Activated naive CD8-positive, alpha-beta T cell treated with anti-CD3 and anti-CD28 coated beads for 36 hours (primary cell): ENCODE data around the gene TCF7. TPM values are rescaled to one million over a fixed set of nuclear protein-coding genes. Genes with fewer than 3 reads are reported as not detected.
"Not testable (repeated sequence)": the region's sequence is repeated elsewhere in the genome, so short reads cannot be mapped to it uniquely, and the experiment has no call there.

Source experiments
- DNase-seq: peaks from one replicate; pipeline ENCODE4 v3.0.0; 2021
- H3K27ac Mint-ChIP-seq: one replicate; pipeline ENCODE4 v1.8.0; 2022; ENCODE audit warnings: mild to moderate bottlenecking, moderate library complexity, mixed read lengths
- H3K27me3 Mint-ChIP-seq: one replicate; pipeline ENCODE4 v1.8.0; 2022; ENCODE audit warnings: mild to moderate bottlenecking, mixed read lengths
- H3K36me3 Mint-ChIP-seq: one replicate; pipeline ENCODE4 v1.8.0; 2021; ENCODE audit warnings: mild to moderate bottlenecking, mixed read lengths
- H3K4me1 Mint-ChIP-seq: one replicate; pipeline ENCODE4 v1.8.0; 2021; ENCODE audit warnings: mixed read lengths
- H3K4me3 Mint-ChIP-seq: one replicate; pipeline ENCODE4 v1.8.0; 2022; ENCODE audit warnings: mild to moderate bottlenecking, moderate library complexity, mixed read lengths
- H3K9me3 Mint-ChIP-seq: one replicate; pipeline ENCODE4 v1.8.0; 2022; ENCODE audit warnings: mixed read lengths
- total RNA-seq, 2 experiments: library from RNA; stranded (reverse); gene quantifications; one replicate each; pipeline ENCODE4 v1.2.3, GENCODE V29; 2021

Gene TCF7
- total RNA-seq, 2 experiments from 2014 or later = 66.4 to 68.7 TPM

DNA sequence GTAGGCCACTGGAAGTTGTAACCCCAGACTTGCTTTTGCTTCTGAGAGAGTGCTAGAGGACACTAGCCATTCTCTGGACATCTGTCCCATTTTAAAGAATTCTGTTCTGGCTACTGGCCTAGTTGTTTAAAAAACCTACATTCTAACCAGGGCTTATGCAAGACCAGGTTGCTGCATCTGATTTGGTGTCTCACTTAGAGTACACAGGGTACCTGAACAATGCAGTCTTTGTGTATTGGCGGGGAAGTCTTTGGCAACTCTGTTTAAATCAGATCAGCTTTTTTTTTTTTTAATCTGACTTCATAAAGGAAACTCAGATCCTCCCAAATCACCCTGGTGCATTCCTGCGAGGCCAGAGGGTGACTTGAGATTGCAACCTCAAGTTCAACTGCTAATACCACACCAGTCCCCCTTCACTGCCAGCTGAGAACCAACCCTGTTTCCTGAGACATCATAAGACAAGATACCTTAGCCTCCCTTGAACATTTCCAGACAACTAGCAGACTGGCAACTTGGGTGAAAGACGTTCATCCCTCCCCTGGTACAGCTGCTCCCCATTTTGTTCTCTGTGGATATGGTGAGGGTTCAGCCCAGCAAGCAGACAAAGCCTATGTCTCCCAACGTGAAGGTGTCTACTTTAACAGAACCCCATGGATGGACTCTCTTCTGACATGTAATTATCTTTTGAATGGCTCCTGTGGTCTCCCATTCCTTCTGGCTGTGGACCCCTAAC is 35.3 kb downstream of the TCF7 start:
- H3K9me3 Mint-ChIP-seq = no peaks in the 10 kb centered on the region

GRCh38 chr5:134151723-134152122 is 37.2 kb downstream of the TCF7 start:
- H3K27ac Mint-ChIP-seq = peak overlapping the region; percentile 72
- peaks cover 43% of the 10 kb centered on the region for H3K36me3 Mint-ChIP-seq

More for the DNA sequence above, 35.3 kb downstream of the TCF7 start:
- no peak overlapping the region for H3K4me3 Mint-ChIP-seq
- peaks cover 39% of the 10 kb centered on the region for H3K36me3 Mint-ChIP-seq
- H3K27ac Mint-ChIP-seq = peak overlapping the region; percentile 81
- H3K4me1 Mint-ChIP-seq = peaks cover 59% of the 10 kb centered on the region
- H3K27me3 Mint-ChIP-seq = no peaks in the 10 kb centered on the region
- DNase-seq = no peak

DNA sequence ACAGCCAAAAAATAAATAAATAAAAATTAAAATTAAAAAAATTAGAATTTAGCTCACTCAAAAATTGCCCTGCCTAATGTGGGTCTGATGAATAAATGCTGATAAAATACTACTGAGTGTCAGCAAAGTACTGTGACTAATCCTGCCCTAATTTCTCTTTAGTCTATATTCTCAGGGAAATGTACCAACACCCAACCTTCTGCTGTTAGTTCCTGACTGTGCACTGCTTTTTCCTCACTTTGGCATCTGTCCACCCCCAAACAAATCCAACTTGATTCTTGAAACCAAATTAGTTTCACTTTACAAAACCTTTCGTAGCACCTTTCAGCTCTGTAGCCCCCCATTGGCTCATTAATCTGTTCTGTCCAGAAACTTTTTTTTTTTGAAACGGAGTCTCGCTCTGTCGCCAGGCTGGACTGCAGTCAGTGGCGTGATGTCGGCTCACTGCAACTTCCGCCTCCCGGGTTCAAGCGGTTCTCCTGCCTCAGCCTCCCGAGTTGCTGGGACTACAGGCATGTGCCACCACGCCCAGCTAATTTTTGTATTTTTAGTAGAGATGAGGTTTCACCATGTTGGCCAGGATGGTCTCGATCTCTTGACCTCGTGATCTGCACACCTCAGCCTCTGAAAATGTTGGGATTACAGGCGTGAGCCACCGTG is 37.8 kb downstream of the TCF7 start:
- not testable (repeated sequence) for DNase-seq, H3K9me3 Mint-ChIP-seq, H3K27me3 Mint-ChIP-seq, H3K4me3 Mint-ChIP-seq
- Mint-ChIP-seq H3K27ac (peak overlapping the region; percentile 26), H3K4me1 (peaks cover 56% of the 10 kb centered on the region), H3K36me3 (peaks cover 43% of the 10 kb centered on the region)

More at GRCh38 chr5:134151723-134152122, 37.2 kb downstream of the TCF7 start:
- H3K9me3 Mint-ChIP-seq = no peaks in the 10 kb centered on the region
- no peaks in the 10 kb centered on the region for H3K27me3 Mint-ChIP-seq
- no peak for DNase-seq
- peaks cover 56% of the 10 kb centered on the region for H3K4me1 Mint-ChIP-seq
- no peak overlapping the region for H3K4me3 Mint-ChIP-seq

DNA sequence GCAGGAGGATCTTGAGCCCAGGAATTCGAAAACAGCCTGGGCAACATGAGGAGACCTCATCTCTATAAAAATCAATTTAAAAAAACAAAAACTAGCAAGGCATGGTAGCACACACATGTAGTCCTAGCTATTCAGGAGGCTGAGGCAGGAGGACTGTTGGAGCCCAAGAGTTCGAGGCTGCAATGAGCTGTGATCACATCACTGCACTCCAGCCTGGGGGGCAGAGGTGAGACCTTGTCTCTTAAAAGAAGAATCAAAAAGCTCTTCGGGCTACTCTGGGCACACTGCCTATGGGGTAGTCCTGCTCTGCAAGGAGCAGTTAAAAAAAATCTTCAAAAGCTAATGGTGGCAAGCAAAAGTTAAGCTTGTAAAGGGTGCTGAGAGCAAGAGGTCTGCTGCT is 38.8 kb downstream of the TCF7 start:
- Mint-ChIP-seq H3K4me3 (no peak overlapping the region), H3K4me1 (peaks cover 64% of the 10 kb centered on the region), H3K36me3 (peaks cover 47% of the 10 kb centered on the region), H3K27ac (peak overlapping the region; percentile 35), H3K27me3 (no peaks in the 10 kb centered on the region), H3K9me3 (no peaks in the 10 kb centered on the region)
- no peak for DNase-seq

DNA sequence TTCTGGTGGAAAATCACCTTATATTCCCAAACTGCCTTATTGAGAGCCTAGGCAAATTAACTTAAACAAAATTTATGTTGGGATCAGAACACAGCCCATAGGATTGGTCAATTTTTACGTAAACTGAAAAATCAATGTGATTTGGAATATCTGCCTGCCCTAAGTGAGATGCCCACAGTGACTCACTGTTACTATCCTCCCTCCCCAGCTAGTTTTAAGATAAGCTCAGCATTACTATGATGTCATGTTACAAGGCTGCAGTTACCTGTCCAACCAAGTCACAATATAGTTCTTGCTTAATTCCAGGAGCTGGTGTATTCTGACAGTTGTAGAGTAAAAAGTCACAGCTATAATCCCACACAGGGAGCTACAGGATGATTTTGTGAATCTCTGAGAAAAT is 39.2 kb downstream of the TCF7 start:
- Mint-ChIP-seq H3K9me3 (no peaks in the 10 kb centered on the region), H3K4me1 (peaks cover 65% of the 10 kb centered on the region), H3K27ac (no peak overlapping the region), H3K27me3 (no peaks in the 10 kb centered on the region), H3K36me3 (peaks cover 48% of the 10 kb centered on the region), H3K4me3 (no peak overlapping the region)
- DNase-seq = no peak

DNA sequence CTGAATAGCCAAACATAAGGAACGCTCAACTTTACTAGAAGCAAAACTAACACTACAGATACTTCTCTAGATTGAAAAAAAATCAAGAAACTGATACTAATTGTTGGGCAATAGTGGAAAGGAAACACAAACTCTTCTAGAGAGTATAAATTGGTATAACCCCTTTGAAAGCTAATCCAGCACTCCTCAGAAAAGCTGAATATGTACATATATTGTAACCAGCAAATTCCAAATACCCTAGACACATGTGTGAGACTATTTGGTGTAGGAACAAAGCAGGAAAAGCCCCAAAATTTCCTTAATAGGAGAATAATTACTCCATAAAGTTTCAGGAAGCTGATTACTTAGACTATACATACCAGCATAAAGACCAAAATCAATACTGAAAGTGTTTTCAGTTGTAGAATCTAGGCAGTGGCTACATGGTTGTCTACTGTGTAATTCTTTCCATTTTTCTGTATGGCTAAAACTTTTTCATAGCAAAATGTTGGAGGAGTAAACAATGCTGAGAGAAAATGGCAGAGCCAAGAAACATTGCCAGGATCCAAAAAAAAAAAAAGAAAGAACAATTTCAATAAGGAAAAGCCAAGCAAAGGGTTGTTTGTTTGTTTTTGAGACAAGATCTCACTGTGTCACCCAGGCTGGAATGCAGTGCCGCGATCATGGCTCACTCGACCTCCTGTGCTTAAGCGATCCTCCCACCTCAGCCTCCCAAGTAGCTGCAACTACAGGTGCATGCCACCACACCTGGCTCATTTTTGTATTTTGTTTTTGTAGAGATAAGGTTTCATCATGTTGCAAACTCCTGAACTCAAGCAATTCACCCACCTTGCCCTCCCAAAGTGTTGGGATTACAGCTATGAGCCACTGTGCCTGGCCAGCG is 47.3 kb downstream of the TCF7 start:
- no peak overlapping the region for H3K4me3 Mint-ChIP-seq
- DNase-seq = no peak
- peaks cover 37% of the 10 kb centered on the region for H3K4me1 Mint-ChIP-seq
- H3K27ac Mint-ChIP-seq = peak overlapping the region; percentile 82
- peaks cover 59% of the 10 kb centered on the region for H3K36me3 Mint-ChIP-seq
- H3K27me3 Mint-ChIP-seq = no peaks in the 10 kb centered on the region
- no peaks in the 10 kb centered on the region for H3K9me3 Mint-ChIP-seq

DNA sequence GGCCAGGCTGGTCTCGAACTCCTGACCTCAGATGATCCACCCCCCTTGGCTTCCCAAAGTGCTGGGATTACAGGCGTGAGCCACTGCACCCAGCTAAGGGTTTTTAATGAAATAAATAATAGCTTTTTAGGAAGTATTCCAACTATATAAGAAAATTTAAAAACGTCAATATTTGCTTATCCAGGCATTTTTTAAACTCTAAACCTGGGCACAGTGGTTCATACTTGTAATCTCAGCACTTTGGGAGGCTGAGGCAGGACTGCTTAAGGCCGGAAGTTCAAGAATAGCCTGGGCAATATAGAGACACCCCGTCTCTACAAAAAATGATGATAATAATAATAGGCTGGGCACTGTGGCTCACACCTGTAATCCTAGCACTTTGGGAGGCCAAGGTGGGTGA is 48.1 kb downstream of the TCF7 start:
- Mint-ChIP-seq H3K27ac (no peak overlapping the region), H3K9me3 (no peaks in the 10 kb centered on the region), H3K4me1 (peaks cover 33% of the 10 kb centered on the region), H3K27me3 (no peaks in the 10 kb centered on the region), H3K4me3 (no peak overlapping the region), H3K36me3 (peaks cover 65% of the 10 kb centered on the region)
- DNase-seq = no peak

GRCh38 chr5:134171972-134172371 is 57.5 kb downstream of the TCF7 start:
- Mint-ChIP-seq H3K9me3 (no peaks in the 10 kb centered on the region), H3K4me1 (peaks cover 43% of the 10 kb centered on the region), H3K27me3 (no peaks in the 10 kb centered on the region), H3K36me3 (peaks cover 42% of the 10 kb centered on the region), H3K27ac (no peak overlapping the region), H3K4me3 (no peak overlapping the region)
- DNase-seq = no peak

DNA sequence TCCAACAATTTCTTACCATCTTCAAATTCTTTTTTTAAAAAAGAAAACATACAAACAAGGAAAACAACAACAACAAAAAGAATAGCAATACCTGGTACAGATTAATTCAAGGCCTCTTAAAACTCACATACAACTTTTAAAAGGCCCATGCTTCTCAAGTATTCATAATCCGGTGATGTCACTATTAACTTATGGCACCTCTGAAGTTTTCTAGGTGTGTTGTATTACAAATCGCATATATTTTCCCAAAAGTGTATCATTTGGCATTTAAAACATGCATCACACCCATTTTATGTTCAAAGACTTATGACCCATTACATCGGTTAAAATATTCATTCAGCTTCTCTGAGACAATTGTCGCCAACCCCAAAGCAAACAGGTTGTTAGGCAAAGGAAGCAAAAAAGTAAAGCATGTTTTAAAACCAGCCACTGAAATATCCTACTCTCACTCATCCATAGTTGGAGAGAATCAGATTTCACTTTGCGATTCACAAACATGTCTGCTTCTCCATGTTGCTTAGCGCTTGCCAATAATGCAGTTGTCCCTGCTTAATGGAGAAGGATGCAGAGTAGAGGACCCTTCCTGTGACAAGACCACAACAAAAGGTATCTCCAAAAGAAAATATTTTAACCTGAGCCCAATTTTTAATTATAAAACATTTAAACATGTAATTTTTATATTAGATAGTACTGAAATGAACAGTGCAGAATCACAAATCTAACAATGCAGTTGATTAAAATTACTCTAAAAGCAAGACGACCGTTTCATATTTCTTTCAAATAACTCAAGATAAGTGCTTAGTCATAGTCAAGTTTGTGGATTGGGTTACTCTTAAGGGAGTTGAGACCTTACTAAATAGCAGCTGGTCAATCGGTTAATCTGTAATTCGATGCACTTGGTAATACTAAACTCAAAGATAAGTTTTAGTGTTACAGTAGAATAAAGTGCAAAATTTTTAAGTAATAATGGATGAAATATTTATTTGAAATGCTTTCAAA is 60.7 kb downstream of the TCF7 start:
- DNase-seq = no peak
- H3K36me3 Mint-ChIP-seq = peaks cover 23% of the 10 kb centered on the region

GRCh38 chr5:134175921-134176510 is 61.5 kb downstream of the TCF7 start:
- peak overlapping the region; percentile 94 for H3K27ac Mint-ChIP-seq
- peaks cover 37% of the 10 kb centered on the region for H3K4me1 Mint-ChIP-seq
- no peak for DNase-seq
- peak overlapping the region; percentile 92 for H3K4me3 Mint-ChIP-seq
- peaks cover 23% of the 10 kb centered on the region for H3K36me3 Mint-ChIP-seq
- no peaks in the 10 kb centered on the region for H3K9me3 Mint-ChIP-seq
- H3K27me3 Mint-ChIP-seq = no peaks in the 10 kb centered on the region

More for the DNA sequence above, 60.7 kb downstream of the TCF7 start:
- Mint-ChIP-seq H3K27me3 (no peaks in the 10 kb centered on the region), H3K27ac (peak overlapping the region; percentile 94), H3K4me1 (peaks cover 41% of the 10 kb centered on the region), H3K4me3 (peak overlapping the region; percentile 92), H3K9me3 (no peaks in the 10 kb centered on the region)

DNA sequence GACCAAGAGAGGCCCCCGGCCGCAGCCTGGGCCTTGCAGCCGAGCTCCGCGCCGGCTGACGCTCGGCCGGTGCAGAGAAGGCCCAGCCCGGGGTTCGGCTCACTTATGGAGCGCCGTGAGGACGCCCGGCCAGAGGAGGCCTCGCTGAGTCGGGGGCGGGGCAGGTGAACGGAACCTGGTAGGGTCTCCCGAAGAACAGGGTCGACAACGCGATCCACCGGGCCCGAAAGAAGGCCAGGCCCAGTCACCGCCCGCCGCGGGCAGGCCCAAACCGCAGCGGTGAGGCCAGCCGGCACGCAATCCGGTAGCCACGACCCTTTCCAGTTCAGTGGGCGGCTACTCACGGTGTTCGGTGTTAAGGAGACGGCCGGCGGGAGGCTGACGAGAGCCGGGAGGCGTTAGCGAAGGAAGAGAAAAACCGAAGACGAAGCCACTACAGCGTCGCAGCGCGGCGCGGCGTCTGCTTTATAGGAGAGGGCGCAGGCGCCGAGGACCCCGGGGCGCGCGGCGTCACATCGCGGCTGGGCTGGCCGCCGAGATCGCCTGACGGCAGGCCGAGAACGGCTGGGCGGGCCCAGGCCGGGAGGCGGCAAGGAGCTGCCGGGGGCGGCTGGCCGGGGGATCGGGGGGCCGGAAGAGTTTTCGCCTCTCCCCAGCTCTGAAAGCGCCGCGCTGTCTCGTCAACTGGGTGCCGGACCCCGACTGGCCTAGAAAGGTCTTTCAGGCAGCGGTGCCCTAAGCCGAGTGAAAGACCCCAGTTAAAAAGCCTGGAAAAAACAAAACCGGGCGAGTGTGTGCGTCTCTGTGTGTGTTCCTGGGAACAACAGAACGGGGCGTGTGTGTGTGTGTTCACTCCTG is 62.3 kb downstream of the TCF7 start, which contains the start of gene SKP1:
SKP1 (minus strand) TSS at position 440 of the 858 bp plus-strand sequence. CDS start 2,928 bp downstream, outside the sequence.
- H3K27me3 Mint-ChIP-seq = no peaks in the 10 kb centered on the region
- H3K4me3 Mint-ChIP-seq = peak within 1 kb of the TSS; percentile 92
- H3K36me3 Mint-ChIP-seq = peaks cover 17% of the 10 kb centered on the region
- H3K9me3 Mint-ChIP-seq = no peaks in the 10 kb centered on the region
- DNase-seq = peak; percentile 87
- peak within 1 kb of the TSS; percentile 94 for H3K27ac Mint-ChIP-seq
- H3K4me1 Mint-ChIP-seq = peaks cover 30% of the 10 kb centered on the region

- H3K4me3 Mint-ChIP-seq = peak overlapping the region; percentile 92
- H3K27me3 Mint-ChIP-seq = no peaks in the 10 kb centered on the region
- H3K27ac Mint-ChIP-seq = peak overlapping the region; percentile 94
- peaks cover 11% of the 10 kb centered on the region for H3K36me3 Mint-ChIP-seq
- H3K4me1 Mint-ChIP-seq = peaks cover 24% of the 10 kb centered on the region
- no peak for DNase-seq
- no peaks in the 10 kb centered on the region for H3K9me3 Mint-ChIP-seq
Measured at GRCh38 chr5:134177369-134178095, 63.1 kb downstream of the TCF7 start.
